OCI-LY3 (cell line): ENCODE data around the gene OR1F1.

Experiments used
- EZH2phosphoT487 ChIP-seq: fragments of 200-600 bp; shearing (Covaris generic); IDR thresholded peaks from 2 replicates; pipeline ENCODE4 v1.6.1; 2018; ENCODE audit warnings: antibody characterized with exemption, mixed run types, low read depth
- TF ChIP-seq, protein P1 (sequence below): fragments of 200-600, 300-600 bp; sonication (generic); IDR thresholded peaks from 2 replicates; pipeline ENCODE4 v1.5.1; 2014; ENCODE audit warnings: antibody characterized with exemption, low read length, low read depth

DNA sequence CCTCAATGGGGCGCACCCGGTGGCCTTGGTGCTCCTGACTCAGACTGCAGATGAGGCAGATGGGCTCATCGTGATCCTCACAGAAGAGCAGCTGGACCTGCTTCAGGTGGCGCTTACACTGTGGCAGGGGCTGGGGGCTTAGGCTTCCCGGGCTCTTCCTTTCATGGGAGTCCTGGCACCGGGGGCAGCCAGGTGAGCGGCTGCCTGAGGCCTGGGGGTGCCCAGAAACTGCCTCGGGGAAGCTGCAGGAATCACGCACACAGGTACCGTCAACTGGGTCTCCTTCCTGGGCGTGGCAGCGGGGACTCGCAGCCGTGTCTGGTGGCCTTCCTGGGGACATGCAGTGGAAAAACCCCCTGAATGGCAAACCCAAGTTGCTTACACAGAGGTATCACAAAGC is 61.4 kb downstream of the OR1F1 start:
- TF ChIP-seq, protein P1, sequence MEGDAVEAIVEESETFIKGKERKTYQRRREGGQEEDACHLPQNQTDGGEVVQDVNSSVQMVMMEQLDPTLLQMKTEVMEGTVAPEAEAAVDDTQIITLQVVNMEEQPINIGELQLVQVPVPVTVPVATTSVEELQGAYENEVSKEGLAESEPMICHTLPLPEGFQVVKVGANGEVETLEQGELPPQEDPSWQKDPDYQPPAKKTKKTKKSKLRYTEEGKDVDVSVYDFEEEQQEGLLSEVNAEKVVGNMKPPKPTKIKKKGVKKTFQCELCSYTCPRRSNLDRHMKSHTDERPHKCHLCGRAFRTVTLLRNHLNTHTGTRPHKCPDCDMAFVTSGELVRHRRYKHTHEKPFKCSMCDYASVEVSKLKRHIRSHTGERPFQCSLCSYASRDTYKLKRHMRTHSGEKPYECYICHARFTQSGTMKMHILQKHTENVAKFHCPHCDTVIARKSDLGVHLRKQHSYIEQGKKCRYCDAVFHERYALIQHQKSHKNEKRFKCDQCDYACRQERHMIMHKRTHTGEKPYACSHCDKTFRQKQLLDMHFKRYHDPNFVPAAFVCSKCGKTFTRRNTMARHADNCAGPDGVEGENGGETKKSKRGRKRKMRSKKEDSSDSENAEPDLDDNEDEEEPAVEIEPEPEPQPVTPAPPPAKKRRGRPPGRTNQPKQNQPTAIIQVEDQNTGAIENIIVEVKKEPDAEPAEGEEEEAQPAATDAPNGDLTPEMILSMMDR = no peak
- TF ChIP-seq EZH2phosphoT487 = no peak
